ENCODE results near the gene STX8.

The STX8 gene

DNA sequence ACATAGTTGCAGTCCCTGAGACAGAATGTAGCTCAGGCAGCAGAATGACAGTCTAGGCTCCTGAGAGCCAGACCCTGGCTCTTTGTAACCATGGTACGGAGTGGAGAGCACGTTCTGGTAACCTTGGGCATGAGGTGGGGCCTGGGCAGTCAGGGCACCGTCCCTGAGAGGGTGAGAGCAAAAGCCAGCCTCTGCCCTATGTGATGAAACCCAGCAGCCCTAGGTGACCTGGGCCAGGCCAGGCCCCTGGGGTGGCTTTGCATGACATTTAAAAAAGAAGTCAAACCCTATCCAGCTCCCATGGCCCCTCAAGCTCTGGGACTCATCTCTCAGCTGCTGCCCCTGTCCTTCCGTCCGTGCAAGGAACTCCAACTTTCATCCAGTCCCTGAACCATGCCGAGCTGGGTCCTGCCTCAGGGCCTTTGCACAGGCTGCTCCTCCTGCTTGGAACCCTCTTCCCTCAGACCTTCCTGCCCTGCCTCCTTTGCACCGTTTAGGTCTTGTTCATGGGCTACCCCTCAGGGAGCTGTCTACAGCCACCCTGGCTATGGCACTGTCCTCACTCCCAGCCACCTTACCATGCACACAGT is 365.7 kb downstream of the STX8 start:
- no peak for DNase-seq (ENCODE audit: low read depth in 2 of 2)

DNA sequence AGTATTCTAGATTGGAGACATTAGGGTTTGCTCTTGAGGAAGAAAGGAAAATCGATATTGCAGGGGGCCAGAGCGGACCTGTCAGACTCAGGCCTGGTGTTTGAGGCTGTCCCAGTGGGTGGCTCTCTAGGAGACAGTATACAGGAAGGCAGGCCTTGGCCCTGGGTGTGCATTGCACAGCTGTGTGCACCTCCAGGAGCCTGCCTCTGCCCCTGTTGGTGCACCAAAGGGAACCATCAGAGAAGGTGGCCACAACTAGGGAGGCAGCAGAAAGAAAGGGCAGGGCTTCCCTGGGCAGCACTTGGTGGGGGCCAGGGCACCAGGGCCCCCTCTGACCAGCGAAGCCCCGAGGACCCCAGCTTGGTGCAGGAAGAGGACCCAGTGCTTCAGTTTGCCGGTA is 366.3 kb downstream of the STX8 start:
- DNase-seq (ENCODE audit: low read depth in 2 of 2) = no peak

- no peak for DNase-seq (ENCODE audit: low read depth in 2 of 2)
Measured at GRCh38 chr17:9208381-9209105, 367.1 kb downstream of the STX8 start.

GRCh38 chr17:9206741-9207332 is 368.8 kb downstream of the STX8 start:
- no peak for DNase-seq (ENCODE audit: low read depth in 2 of 2)

DNA sequence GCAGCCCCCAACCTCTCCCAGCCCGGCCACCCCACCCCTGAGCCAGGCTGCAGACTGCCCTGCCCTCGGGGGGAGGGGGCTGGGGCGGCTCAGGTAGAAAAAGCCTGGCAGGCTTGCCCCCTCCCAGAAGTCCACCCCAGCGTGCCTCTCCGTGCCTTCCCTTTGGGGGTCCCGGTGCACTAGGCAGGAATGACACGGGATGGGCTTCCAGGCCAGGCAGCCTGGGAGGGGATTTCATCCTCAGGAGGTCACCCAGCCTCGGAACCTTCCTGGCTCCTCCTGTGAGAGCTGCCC is 369.3 kb downstream of the STX8 start:
- DNase-seq (ENCODE audit: low read depth in 2 of 2) = no peak

- no peak for DNase-seq (ENCODE audit: low read depth in 2 of 2)
Measured at GRCh38 chr17:9205520-9206409, 369.9 kb downstream of the STX8 start.

DNA sequence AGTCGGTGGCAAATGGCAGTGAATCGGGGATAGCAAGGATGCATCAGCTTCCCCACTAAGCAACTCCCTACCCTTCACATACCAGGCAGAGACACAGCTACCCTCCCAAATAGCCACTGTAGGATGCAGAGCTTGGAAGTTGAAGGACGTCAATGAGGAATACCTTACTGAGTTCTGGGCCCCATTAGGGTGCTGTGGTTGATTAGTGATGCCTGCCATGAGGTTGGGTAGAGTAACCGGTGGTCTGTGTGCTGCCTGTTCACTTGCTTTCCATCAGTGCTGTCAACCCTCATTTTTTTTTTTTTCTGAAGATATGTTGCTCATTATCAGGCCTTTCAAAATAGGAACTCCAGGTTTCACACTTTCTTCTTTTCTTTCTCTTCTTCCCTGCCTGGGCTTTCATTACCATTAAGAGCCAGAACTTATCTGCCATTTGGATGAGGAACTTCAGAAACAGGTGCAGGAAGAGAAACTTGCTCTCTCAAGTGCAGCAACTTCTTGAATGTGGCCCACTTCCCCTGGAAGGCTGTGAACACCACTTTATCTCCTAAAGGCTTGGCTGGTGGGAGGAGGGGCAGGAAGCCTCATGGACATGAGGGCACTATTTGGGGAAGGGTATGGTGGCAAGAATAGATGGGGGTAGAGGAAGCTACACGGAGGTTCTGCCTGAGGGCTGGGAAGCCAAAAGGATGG is 370.8 kb downstream of the STX8 start:
- no peak for DNase-seq (ENCODE audit: low read depth in 2 of 2)

- no peak for DNase-seq (ENCODE audit: low read depth in 2 of 2)
Measured at GRCh38 chr17:9203771-9204425, 371.7 kb downstream of the STX8 start.

DNA sequence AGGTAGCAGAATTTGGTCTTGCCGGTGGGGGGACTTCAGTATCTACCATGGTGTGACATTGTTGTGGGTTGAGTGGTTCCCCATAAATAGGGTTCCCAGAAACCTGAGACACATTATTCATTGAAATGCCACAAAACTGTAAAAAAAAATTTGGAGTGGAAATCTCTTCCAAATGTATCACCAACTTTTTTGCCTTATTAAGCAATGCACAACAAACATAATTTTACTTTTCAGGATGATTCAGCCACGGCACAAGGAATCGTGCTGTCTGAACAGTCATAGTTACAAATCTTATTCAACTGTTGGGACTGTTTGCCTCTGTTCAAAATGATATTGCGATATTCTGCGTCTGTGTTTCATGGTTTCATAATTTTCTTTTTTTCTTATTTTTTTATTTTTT is 373.1 kb downstream of the STX8 start:
- DNase-seq (ENCODE audit: low read depth in 2 of 2) = no peak

- DNase-seq (ENCODE audit: low read depth in 2 of 2) = no peak
Measured at GRCh38 chr17:9200699-9201359, 374.8 kb downstream of the STX8 start.

All from activated CD8-positive, alpha-beta memory T cell treated with anti-CD3 and anti-CD28 coated beads for 4 hours (primary cell).